HG03354 (cell line): ENCODE results near the gene ABCF1.

Source experiments
- ATAC-seq: cut with Tn5 transposase; IDR thresholded peaks from one replicate; pipeline ENCODE4 v1.9.1; 2021; ENCODE audit warnings: mild to moderate bottlenecking; ENCODE audit not compliant: unreplicated experiment, poor library complexity, severe bottlenecking

Gene ABCF1

GRCh38 chr6:30556906-30557682, 14.1 kb upstream of the ABCF1 start, which contains the start of gene PRR3:
TSS of gene PRR3 (plus strand) at chr6:30557295. CDS start at chr6:30557345, 50 bp downstream.
- ATAC-seq = peak; percentile 64

GRCh38 chr6:30557683-30557981, 13.6 kb upstream of the ABCF1 start:
- no peak for ATAC-seq

- no peak for ATAC-seq
Measured at GRCh38 chr6:30560930-30561329, 10.3 kb upstream of the ABCF1 start.

- no peak for ATAC-seq
Measured at GRCh38 chr6:30562470-30563425, 8.5 kb upstream of the ABCF1 start.

- ATAC-seq = no peak
Measured at GRCh38 chr6:30564114-30564513, 7.1 kb upstream of the ABCF1 start.

- ATAC-seq = no peak
Measured at GRCh38 chr6:30565772-30566171, 5.5 kb upstream of the ABCF1 start.

- ATAC-seq = no peak
Measured at GRCh38 chr6:30568245-30568644, 3.0 kb upstream of the ABCF1 start.

GRCh38 chr6:30570263-30570662, 979 bp upstream of the ABCF1 start:
- ATAC-seq = no peak

- ATAC-seq = peak; percentile 19
Measured at GRCh38 chr6:30570740-30571074, 535 bp upstream of the ABCF1 start.

- ATAC-seq = no peak
Measured at GRCh38 chr6:30571762-30572082, 480 bp downstream of the ABCF1 start.

GRCh38 chr6:30572148-30572547, 906 bp downstream of the ABCF1 start:
- ATAC-seq = no peak

- ATAC-seq = no peak
Measured at GRCh38 chr6:30573113-30573512, 1.9 kb downstream of the ABCF1 start.

- ATAC-seq = no peak
Measured at GRCh38 chr6:30578051-30578450, 6.8 kb downstream of the ABCF1 start.

GRCh38 chr6:30583921-30584320, 12.7 kb downstream of the ABCF1 start:
- no peak for ATAC-seq

GRCh38 chr6:30589754-30590358, 18.6 kb downstream of the ABCF1 start:
- ATAC-seq = no peak

GRCh38 chr6:30590509-30590908, 19.3 kb downstream of the ABCF1 start:
- ATAC-seq = no peak

GRCh38 chr6:30591008-30591407, 19.8 kb downstream of the ABCF1 start:
- no peak for ATAC-seq

- ATAC-seq = no peak
Measured at GRCh38 chr6:30592287-30592686, 21.0 kb downstream of the ABCF1 start.

GRCh38 chr6:30597315-30598144, 26.3 kb downstream of the ABCF1 start:
- peak; percentile 63 for ATAC-seq
